Left lung (tissue), 10 donors: ENCODE measurements around the gene KCNAB1. TPM values are rescaled to one million over a fixed set of nuclear protein-coding genes. Genes with fewer than 3 reads are reported as not detected.
"Not testable (repeated sequence)": the region's sequence is repeated elsewhere in the genome, so short reads cannot be mapped to it uniquely, and the experiment has no call there.

Experiments used
- ATAC-seq: fragments of 200-7000 bp; cut with Tn5 transposase; one replicate; pipeline ENCODE4 v1.9.1; 2020; ENCODE audit warnings: moderate library complexity
- DNase-seq, 4 donors: peaks; one replicate each; pipeline ENCODE4 v3.0.0-alpha.2; 2013 to 2020
- H3K27ac ChIP-seq, 2 donors: fragments of 200-600 bp; sonication (generic) in 1 of 2; one replicate each; pipeline versions ENCODE4 v1.5.0 to v1.8.0; 2020 to 2021
- H3K27me3 ChIP-seq, 2 donors: fragments of 200-600 bp; sonication (generic) in 1 of 2; one replicate each; pipeline versions ENCODE4 v1.5.0 to v1.8.0; 2020 to 2021
- H3K36me3 ChIP-seq, 2 donors: fragments of 200-600 bp; sonication (generic) in 1 of 2; one replicate each; pipeline versions ENCODE4 v1.5.0 to v1.8.0; 2020 to 2021
- H3K4me1 ChIP-seq, 2 donors: fragments of 200-600 bp; one replicate each; pipeline ENCODE4 v1.8.0; 2021
- H3K4me3 ChIP-seq, 2 donors: fragments of 200-600 bp; sonication (generic) in 1 of 2; one replicate each; pipeline versions ENCODE4 v1.5.0 to v1.8.0; 2020 to 2021; ENCODE audit warnings: mild to moderate bottlenecking in 1 of 2
- H3K9me3 ChIP-seq, 2 donors: fragments of 200-600 bp; sonication (generic) in 1 of 2; one replicate each; pipeline versions ENCODE4 v1.5.0 to v1.8.0; 2020 to 2021
- intact Hi-C, 2 donors: fragments of 100-400 bp; cut with DNase I; formaldehyde crosslinking; loops; one replicate each; pipeline versions ENCODE4 v1.11.2 to v1.14.2; 2022
- polyA plus RNA-seq, 6 donors: library from polyadenylated mRNA; unstranded; fragments of 120-200 nt; gene quantifications; one replicate each; pipeline ENCODE4 v1.2.1, GENCODE V29; 2013; ENCODE audit not compliant: insufficient read length in 6 of 6
- total RNA-seq, 2 donors: library from RNA; stranded (reverse); fragmentation: NEBNext Ultra II Directional; extraction: Animal tissue kit (Norgen Biotek cat#: 25700); gene quantifications; one replicate each; pipeline ENCODE4 v1.2.1, GENCODE V29; 2021
- TF ChIP-seq, protein P1 (sequence below), 2 donors: fragments of 200-600 bp; sonication (generic) in 1 of 2; IDR thresholded peaks; one replicate each; pipeline versions ENCODE4 v1.5.0 to v1.8.0; 2021; ENCODE audit warnings: antibody characterized with exemption in 2 of 2
- donor health status: DM: no; HTN: yes; CAD: no.
- donor health status: DM: no; HTN: no; CAD: no.

The KCNAB1 gene
- total and polyA plus RNA-seq, 8 donors = 0.58 to 1.7 (median 1.5) TPM

DNA sequence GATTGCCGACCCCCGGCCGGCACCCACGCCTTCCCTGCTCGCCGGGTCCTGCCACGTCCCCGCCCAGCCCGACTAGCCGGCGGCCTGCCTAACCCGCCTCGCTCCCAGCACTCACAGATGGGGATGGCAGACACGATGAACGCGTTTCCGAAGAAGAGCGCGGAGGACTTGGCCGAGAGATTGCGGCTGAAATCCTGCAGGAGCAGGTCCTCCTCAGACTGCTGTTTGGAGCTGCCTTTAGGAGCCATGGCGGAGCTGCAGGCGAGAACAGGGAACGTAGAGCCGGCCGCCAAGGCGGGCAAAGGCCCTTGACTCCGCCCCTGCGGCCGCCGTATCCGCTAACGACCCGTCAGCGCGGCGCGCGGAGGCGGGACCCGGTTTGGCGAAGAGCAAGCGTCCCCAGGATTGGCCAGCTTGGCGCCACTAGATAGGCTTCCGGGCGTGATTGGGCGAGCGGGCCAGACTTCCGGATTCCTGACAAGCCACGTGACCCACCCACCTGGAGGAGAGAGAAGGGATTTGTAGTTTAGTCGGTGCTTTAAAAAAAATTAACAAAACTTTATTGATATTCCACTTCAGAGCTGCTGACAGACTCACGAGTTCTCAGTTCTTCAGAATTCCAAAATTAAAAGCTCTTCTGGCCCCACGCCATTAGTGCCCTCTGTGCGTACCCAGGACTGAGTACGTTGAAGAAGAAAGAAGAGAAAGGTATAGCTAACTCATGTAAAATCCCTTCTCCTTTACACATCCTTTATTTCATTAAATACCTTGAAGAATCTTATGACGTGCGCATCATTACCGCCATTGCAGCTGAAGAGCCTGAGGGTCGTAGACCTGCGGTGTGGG, 434.7 kb downstream of the KCNAB1 start, which contains the start of gene SSR3:
Gene SSR3 (minus strand): TSS at position 276 of the 846 bp plus-strand sequence. CDS start 28 bp downstream, at position 248.
- H3K36me3 ChIP-seq = peaks cover 0 to 30% of the 10 kb centered on the region in 2 donors
- TF ChIP-seq, protein P1, sequence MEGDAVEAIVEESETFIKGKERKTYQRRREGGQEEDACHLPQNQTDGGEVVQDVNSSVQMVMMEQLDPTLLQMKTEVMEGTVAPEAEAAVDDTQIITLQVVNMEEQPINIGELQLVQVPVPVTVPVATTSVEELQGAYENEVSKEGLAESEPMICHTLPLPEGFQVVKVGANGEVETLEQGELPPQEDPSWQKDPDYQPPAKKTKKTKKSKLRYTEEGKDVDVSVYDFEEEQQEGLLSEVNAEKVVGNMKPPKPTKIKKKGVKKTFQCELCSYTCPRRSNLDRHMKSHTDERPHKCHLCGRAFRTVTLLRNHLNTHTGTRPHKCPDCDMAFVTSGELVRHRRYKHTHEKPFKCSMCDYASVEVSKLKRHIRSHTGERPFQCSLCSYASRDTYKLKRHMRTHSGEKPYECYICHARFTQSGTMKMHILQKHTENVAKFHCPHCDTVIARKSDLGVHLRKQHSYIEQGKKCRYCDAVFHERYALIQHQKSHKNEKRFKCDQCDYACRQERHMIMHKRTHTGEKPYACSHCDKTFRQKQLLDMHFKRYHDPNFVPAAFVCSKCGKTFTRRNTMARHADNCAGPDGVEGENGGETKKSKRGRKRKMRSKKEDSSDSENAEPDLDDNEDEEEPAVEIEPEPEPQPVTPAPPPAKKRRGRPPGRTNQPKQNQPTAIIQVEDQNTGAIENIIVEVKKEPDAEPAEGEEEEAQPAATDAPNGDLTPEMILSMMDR (IDR thresholded peaks at IDR 0.05) = peak; percentile 22 to 48
- intact Hi-C loops = loop anchor here in 1 of 2 donors (10.0 kb wide), 2 partner anchors 120 to 530 kb away; partner anchors contain the start of gene TIPARP
- H3K27me3 ChIP-seq = no peaks in the 10 kb centered on the region
- peak within 1 kb of the TSS; percentile 84 to 90 for H3K27ac ChIP-seq
- DNase-seq = peak; percentile 97 to 100 (median 99)
- peak; percentile 100 for ATAC-seq
- peaks cover 22 to 36% of the 10 kb centered on the region in 2 donors for H3K4me1 ChIP-seq
- no peaks in the 10 kb centered on the region for H3K9me3 ChIP-seq
- H3K4me3 ChIP-seq = peak within 1 kb of the TSS; percentile 72 to 93

DNA sequence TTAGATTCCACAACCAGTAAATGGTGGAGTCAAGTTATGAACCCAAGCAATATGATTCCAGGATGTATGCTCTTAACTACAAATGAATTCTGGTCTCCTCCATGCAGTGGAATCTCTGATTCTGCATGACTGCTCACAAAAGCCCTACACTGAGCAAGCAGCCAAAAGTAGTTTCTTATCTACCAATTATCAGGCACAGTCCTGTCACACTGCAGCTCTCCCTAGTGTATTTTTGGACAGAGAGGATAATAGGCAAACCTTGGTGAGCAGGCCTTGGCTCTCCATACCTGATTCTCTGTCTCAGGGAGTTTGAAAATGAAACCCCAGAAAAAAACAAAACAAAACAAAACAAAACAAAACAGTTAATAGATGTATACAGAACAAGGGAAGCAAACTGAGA, 438.0 kb downstream of the KCNAB1 start:
- ATAC-seq (no peak), DNase-seq (no peak)
- Histone ChIP-seq H3K4me3 (no peak overlapping the region), H3K4me1 (peaks cover 7% of the 10 kb centered on the region in 2 donors), H3K27me3 (no peaks in the 10 kb centered on the region), H3K9me3 (no peaks in the 10 kb centered on the region), H3K36me3 (no peaks in the 10 kb centered on the region), H3K27ac (no peak overlapping the region)
- TF ChIP-seq, protein P1 (IDR thresholded peaks at IDR 0.05) = no peak
- intact Hi-C loops = loop anchor here in 1 of 2 donors (10.0 kb wide), 2 partner anchors 116 to 526 kb away; partner anchors contain the start of gene TIPARP

DNA sequence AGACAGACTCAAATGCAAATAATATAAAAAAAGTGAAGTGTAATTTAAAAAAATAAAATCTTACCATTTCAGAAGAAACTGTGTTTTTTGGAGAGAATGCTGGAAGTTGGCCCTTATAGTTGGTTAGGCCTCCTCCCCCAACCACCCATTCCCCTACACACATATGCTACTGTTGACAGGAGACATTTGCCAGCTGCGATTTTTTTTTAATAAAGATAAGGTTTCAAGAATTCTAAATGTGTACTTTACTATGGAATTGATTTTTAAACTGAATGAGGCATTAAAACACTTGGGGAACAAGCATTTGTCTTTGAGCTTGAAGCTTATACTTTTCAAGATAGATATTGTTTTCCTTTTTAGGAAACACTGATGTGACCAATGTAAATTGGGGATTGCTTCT, 438.9 kb downstream of the KCNAB1 start:
- TF ChIP-seq, protein P1 (IDR thresholded peaks at IDR 0.05) = no peak
- Histone ChIP-seq H3K9me3 (no peaks in the 10 kb centered on the region), H3K4me3 (no peak overlapping the region), H3K27me3 (no peaks in the 10 kb centered on the region), H3K27ac (no peak overlapping the region), H3K36me3 (no peaks in the 10 kb centered on the region), H3K4me1 (no peaks in the 10 kb centered on the region)
- intact Hi-C loops = loop anchor here in 1 of 2 donors (10.0 kb wide), 2 partner anchors 115 to 525 kb away; partner anchors contain the start of gene TIPARP
- no peak for DNase-seq
- no peak for ATAC-seq

DNA sequence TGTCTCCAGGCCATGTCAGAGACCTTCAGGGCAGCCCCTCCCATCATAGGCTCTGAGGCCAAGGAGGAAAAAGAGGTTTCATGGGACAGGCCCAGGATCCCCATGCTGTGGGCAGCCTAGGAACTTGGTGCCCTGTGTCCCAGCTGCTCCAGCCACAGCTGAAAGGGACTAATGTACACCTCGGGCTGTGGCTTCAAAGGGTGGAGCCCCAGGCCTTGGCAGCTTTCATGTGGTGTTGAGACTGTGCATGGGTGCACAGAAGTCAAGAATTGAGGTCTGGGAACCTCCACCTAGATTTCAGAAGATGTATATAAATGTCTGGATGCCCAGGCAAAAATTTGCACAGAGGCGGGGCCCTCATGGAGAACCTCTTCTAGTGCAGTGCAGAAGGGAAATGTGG, 441.2 kb downstream of the KCNAB1 start:
- H3K27ac ChIP-seq = no peak overlapping the region
- H3K36me3 ChIP-seq = no peaks in the 10 kb centered on the region
- no peaks in the 10 kb centered on the region for H3K9me3 ChIP-seq
- DNase-seq = peak in 1 of 4 donors; percentile 32
- no peaks in the 10 kb centered on the region for H3K4me1 ChIP-seq
- intact Hi-C loops = no loop called here
- TF ChIP-seq, protein P1 (IDR thresholded peaks at IDR 0.05) = no peak
- no peaks in the 10 kb centered on the region for H3K27me3 ChIP-seq
- no peak overlapping the region for H3K4me3 ChIP-seq
- no peak for ATAC-seq

DNA sequence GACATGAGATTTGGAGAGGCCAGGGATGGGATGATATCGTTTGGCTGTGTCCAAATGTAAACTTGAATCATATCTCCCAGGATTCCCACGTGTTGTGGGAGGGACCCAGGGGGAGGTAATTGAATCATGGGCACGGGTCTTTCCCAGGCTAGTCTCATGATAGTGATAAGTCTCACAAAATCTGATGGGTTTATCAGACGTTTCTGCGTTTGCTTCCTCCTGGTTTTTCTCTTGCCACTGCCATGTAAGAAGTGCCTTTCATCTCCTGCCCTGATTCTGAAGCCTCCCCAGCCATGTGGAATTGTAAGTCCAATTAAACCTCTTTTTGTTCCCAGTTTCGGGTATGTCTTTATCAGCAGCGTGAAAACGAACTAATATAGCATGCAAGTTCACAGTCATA, 442.1 kb downstream of the KCNAB1 start:
- H3K4me1 ChIP-seq, intact Hi-C loops, H3K4me3 ChIP-seq, DNase-seq, H3K27ac ChIP-seq, H3K36me3 ChIP-seq, H3K27me3 ChIP-seq, ATAC-seq, H3K9me3 ChIP-seq: not testable (repeated sequence)
